ENCODE data around the gene C7. TPM values are rescaled to one million over a fixed set of nuclear protein-coding genes. Genes with fewer than 3 reads are reported as not detected.
"Not testable (repeated sequence)": the region's sequence is repeated elsewhere in the genome, so short reads cannot be mapped to it uniquely, and the experiment has no call there.

Gene C7
- total RNA-seq, 1 donor from 2014 or later: not detected

GRCh38 chr5:40883051-40883450, 26.2 kb upstream of the C7 start:
- peaks cover 15% of the 10 kb centered on the region for H3K27me3 Mint-ChIP-seq (ENCODE audit: low read depth)
- intact Hi-C loops (cut with micrococcal nuclease); H3K36me3 Mint-ChIP-seq (ENCODE audit: low read depth); H3K27ac Mint-ChIP-seq; H3K4me3 Mint-ChIP-seq (ENCODE audit: low read depth); H3K9me3 Mint-ChIP-seq; DNase-seq (ENCODE audit: low spot score); H3K4me1 Mint-ChIP-seq (ENCODE audit: low read depth): not testable (repeated sequence)

- H3K4me1 Mint-ChIP-seq (ENCODE audit: low read depth); H3K36me3 Mint-ChIP-seq (ENCODE audit: low read depth); H3K4me3 Mint-ChIP-seq (ENCODE audit: low read depth); DNase-seq (ENCODE audit: low spot score); H3K27me3 Mint-ChIP-seq (ENCODE audit: low read depth); H3K27ac Mint-ChIP-seq; H3K9me3 Mint-ChIP-seq; intact Hi-C loops (cut with micrococcal nuclease): not testable (repeated sequence)
Measured at GRCh38 chr5:40895440-40896425, 13.6 kb upstream of the C7 start.

- Mint-ChIP-seq H3K27me3 (ENCODE audit: low read depth) (peaks cover 15% of the 10 kb centered on the region), H3K9me3 (no peaks in the 10 kb centered on the region), H3K4me3 (ENCODE audit: low read depth) (no peak overlapping the region), H3K27ac (no peak overlapping the region), H3K36me3 (ENCODE audit: low read depth) (no peaks in the 10 kb centered on the region), H3K4me1 (ENCODE audit: low read depth) (no peaks in the 10 kb centered on the region)
- no peak for DNase-seq (ENCODE audit: low spot score)
- intact Hi-C loops (cut with micrococcal nuclease): loop anchor here (10.0 kb wide), 1 partner anchor 940 kb away; no protein-coding TSS in a partner anchor
Measured at GRCh38 chr5:40904205-40904993, 4.9 kb upstream of the C7 start.

GRCh38 chr5:40904994-40905306, 4.3 kb upstream of the C7 start:
- no peak overlapping the region for H3K4me3 Mint-ChIP-seq (ENCODE audit: low read depth)
- H3K27ac Mint-ChIP-seq: no peak overlapping the region

GRCh38 chr5:40906351-40906751, 2.9 kb upstream of the C7 start:
- H3K4me1 Mint-ChIP-seq (ENCODE audit: low read depth): no peaks in the 10 kb centered on the region
- no peak overlapping the region for H3K27ac Mint-ChIP-seq
- H3K27me3 Mint-ChIP-seq (ENCODE audit: low read depth): peaks cover 17% of the 10 kb centered on the region
- DNase-seq (ENCODE audit: low spot score): no peak
- no peak overlapping the region for H3K4me3 Mint-ChIP-seq (ENCODE audit: low read depth)
- H3K36me3 Mint-ChIP-seq (ENCODE audit: low read depth): no peaks in the 10 kb centered on the region
- intact Hi-C loops (cut with micrococcal nuclease): loop anchor here (10.0 kb wide), 1 partner anchor 938 kb away; no protein-coding TSS in a partner anchor
- no peaks in the 10 kb centered on the region for H3K9me3 Mint-ChIP-seq

More at GRCh38 chr5:40904994-40905306, 4.3 kb upstream of the C7 start:
- intact Hi-C loops (cut with micrococcal nuclease): loop anchor here (10.0 kb wide), 1 partner anchor 940 kb away; no protein-coding TSS in a partner anchor
- H3K4me1 Mint-ChIP-seq (ENCODE audit: low read depth): no peaks in the 10 kb centered on the region
- peaks cover 16% of the 10 kb centered on the region for H3K27me3 Mint-ChIP-seq (ENCODE audit: low read depth)
- DNase-seq (ENCODE audit: low spot score): no peak
- no peaks in the 10 kb centered on the region for H3K36me3 Mint-ChIP-seq (ENCODE audit: low read depth)
- no peaks in the 10 kb centered on the region for H3K9me3 Mint-ChIP-seq

GRCh38 chr5:40909723-40910122, 426 bp downstream of the C7 start:
- Mint-ChIP-seq H3K27ac (no peak overlapping the region), H3K4me1 (ENCODE audit: low read depth) (no peaks in the 10 kb centered on the region), H3K27me3 (ENCODE audit: low read depth) (peaks cover 18% of the 10 kb centered on the region), H3K4me3 (ENCODE audit: low read depth) (no peak overlapping the region), H3K9me3 (no peaks in the 10 kb centered on the region), H3K36me3 (ENCODE audit: low read depth) (no peaks in the 10 kb centered on the region)
- DNase-seq (ENCODE audit: low spot score): no peak
- intact Hi-C loops (cut with micrococcal nuclease): loop anchor here (10.0 kb wide), 1 partner anchor 935 kb away; no protein-coding TSS in a partner anchor

- peaks cover 14% of the 10 kb centered on the region for H3K27me3 Mint-ChIP-seq (ENCODE audit: low read depth)
- no peak overlapping the region for H3K27ac Mint-ChIP-seq
- H3K9me3 Mint-ChIP-seq: no peaks in the 10 kb centered on the region
- no peak for DNase-seq (ENCODE audit: low spot score)
- peaks cover 2% of the 10 kb centered on the region for H3K4me1 Mint-ChIP-seq (ENCODE audit: low read depth)
- intact Hi-C loops (cut with micrococcal nuclease): no loop called here
- no peak overlapping the region for H3K4me3 Mint-ChIP-seq (ENCODE audit: low read depth)
- H3K36me3 Mint-ChIP-seq (ENCODE audit: low read depth): no peaks in the 10 kb centered on the region
Measured at GRCh38 chr5:40911266-40911665, 2.0 kb downstream of the C7 start.

- no peaks in the 10 kb centered on the region for H3K9me3 Mint-ChIP-seq
- peaks cover 2% of the 10 kb centered on the region for H3K4me1 Mint-ChIP-seq (ENCODE audit: low read depth)
- H3K27ac Mint-ChIP-seq: no peak overlapping the region
- no peaks in the 10 kb centered on the region for H3K36me3 Mint-ChIP-seq (ENCODE audit: low read depth)
- peaks cover 12% of the 10 kb centered on the region for H3K27me3 Mint-ChIP-seq (ENCODE audit: low read depth)
- DNase-seq (ENCODE audit: low spot score): no peak
- no peak overlapping the region for H3K4me3 Mint-ChIP-seq (ENCODE audit: low read depth)
- intact Hi-C loops (cut with micrococcal nuclease): no loop called here
Measured at GRCh38 chr5:40914835-40915234, 5.5 kb downstream of the C7 start.

GRCh38 chr5:40915341-40915926, 6.1 kb downstream of the C7 start:
- DNase-seq (ENCODE audit: low spot score): no peak
- peaks cover 12% of the 10 kb centered on the region for H3K27me3 Mint-ChIP-seq (ENCODE audit: low read depth)
- H3K27ac Mint-ChIP-seq: no peak overlapping the region
- H3K4me1 Mint-ChIP-seq (ENCODE audit: low read depth): peaks cover 2% of the 10 kb centered on the region
- intact Hi-C loops (cut with micrococcal nuclease): no loop called here
- no peaks in the 10 kb centered on the region for H3K9me3 Mint-ChIP-seq
- H3K36me3 Mint-ChIP-seq (ENCODE audit: low read depth): no peaks in the 10 kb centered on the region
- H3K4me3 Mint-ChIP-seq (ENCODE audit: low read depth): no peak overlapping the region

- H3K27ac Mint-ChIP-seq: no peak overlapping the region
- H3K4me3 Mint-ChIP-seq (ENCODE audit: low read depth): no peak overlapping the region
- H3K4me1 Mint-ChIP-seq (ENCODE audit: low read depth): peaks cover 2% of the 10 kb centered on the region
- no peaks in the 10 kb centered on the region for H3K9me3 Mint-ChIP-seq
- DNase-seq (ENCODE audit: low spot score): no peak
- no peaks in the 10 kb centered on the region for H3K36me3 Mint-ChIP-seq (ENCODE audit: low read depth)
- peaks cover 12% of the 10 kb centered on the region for H3K27me3 Mint-ChIP-seq (ENCODE audit: low read depth)
- intact Hi-C loops (cut with micrococcal nuclease): no loop called here
Measured at GRCh38 chr5:40916226-40916625, 6.9 kb downstream of the C7 start.

- no peaks in the 10 kb centered on the region for H3K4me1 Mint-ChIP-seq (ENCODE audit: low read depth)
- no peaks in the 10 kb centered on the region for H3K36me3 Mint-ChIP-seq (ENCODE audit: low read depth)
- intact Hi-C loops (cut with micrococcal nuclease): no loop called here
- H3K27me3 Mint-ChIP-seq (ENCODE audit: low read depth): peaks cover 4% of the 10 kb centered on the region
- no peak for DNase-seq (ENCODE audit: low spot score)
- no peak overlapping the region for H3K27ac Mint-ChIP-seq
- no peak overlapping the region for H3K4me3 Mint-ChIP-seq (ENCODE audit: low read depth)
- H3K9me3 Mint-ChIP-seq: peaks cover 11% of the 10 kb centered on the region
Measured at GRCh38 chr5:40928886-40929448, 19.7 kb downstream of the C7 start.

GRCh38 chr5:40932766-40933165, 23.5 kb downstream of the C7 start:
- no peaks in the 10 kb centered on the region for H3K4me1 Mint-ChIP-seq (ENCODE audit: low read depth)
- H3K36me3 Mint-ChIP-seq (ENCODE audit: low read depth): no peaks in the 10 kb centered on the region
- no peak overlapping the region for H3K4me3 Mint-ChIP-seq (ENCODE audit: low read depth)
- H3K27ac Mint-ChIP-seq: no peak overlapping the region
- H3K27me3 Mint-ChIP-seq (ENCODE audit: low read depth): peaks cover 3% of the 10 kb centered on the region
- DNase-seq (ENCODE audit: low spot score): no peak
- intact Hi-C loops (cut with micrococcal nuclease): no loop called here
- no peaks in the 10 kb centered on the region for H3K9me3 Mint-ChIP-seq
